ENCODE measurements around the gene FOXL2.

DNA sequence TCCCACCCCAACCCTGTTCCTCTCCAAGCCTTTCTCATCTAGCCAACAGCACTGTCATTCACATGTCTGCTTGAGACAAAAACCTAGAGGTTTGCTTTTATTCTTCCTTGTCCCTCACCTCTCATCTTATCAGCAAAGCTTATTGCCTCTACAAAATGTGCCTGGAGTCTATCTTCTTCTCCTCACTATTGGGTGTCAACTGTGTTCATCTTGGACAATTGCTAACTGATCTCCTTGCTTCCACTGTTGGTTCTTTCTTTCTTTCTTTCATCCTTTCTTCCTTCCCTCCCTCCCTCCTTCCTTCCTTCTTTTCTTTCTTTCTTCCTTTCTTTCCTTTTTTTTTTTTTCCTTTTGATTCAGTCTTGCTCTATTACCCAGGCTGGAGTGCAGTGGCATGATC, 48.2 kb downstream of the FOXL2 start:
- TF ChIP-seq EZH2 (IDR thresholded peaks at IDR 0.05; ENCODE audit: low read length, unreplicated experiment) (no peak), EZH2phosphoT487 (IDR thresholded peaks at IDR 0.05; ENCODE audit: borderline replicate concordance, low read length) (no peak)
- TF ChIP-seq, protein P1, sequence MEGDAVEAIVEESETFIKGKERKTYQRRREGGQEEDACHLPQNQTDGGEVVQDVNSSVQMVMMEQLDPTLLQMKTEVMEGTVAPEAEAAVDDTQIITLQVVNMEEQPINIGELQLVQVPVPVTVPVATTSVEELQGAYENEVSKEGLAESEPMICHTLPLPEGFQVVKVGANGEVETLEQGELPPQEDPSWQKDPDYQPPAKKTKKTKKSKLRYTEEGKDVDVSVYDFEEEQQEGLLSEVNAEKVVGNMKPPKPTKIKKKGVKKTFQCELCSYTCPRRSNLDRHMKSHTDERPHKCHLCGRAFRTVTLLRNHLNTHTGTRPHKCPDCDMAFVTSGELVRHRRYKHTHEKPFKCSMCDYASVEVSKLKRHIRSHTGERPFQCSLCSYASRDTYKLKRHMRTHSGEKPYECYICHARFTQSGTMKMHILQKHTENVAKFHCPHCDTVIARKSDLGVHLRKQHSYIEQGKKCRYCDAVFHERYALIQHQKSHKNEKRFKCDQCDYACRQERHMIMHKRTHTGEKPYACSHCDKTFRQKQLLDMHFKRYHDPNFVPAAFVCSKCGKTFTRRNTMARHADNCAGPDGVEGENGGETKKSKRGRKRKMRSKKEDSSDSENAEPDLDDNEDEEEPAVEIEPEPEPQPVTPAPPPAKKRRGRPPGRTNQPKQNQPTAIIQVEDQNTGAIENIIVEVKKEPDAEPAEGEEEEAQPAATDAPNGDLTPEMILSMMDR (conservative IDR thresholded peaks at IDR 0.05; ENCODE audit: low read depth, low read length), result no peak

Measured in PC-3 (cell line).